GM13976 (cell line): ENCODE results near the gene PIERCE2.
"Not testable (repeated sequence)": the region's sequence is repeated elsewhere in the genome, so short reads cannot be mapped to it uniquely, and the experiment has no call there.

Experiments used
- DNase-seq: peaks from one replicate; pipeline ENCODE4 v3.0.0; 2012; ENCODE audit warnings: low spot score
- in situ Hi-C: fragments of 300-500 bp; cut with MboI; formaldehyde crosslinking; loops from one replicate; pipeline ENCODE4 v1.12.0; 2022; ENCODE audit warnings: low sequenced_read_pairs, mixed read lengths, inconsistent platforms; ENCODE audit not compliant: unreplicated experiment
- TF ChIP-seq, protein P1 (sequence below): IDR thresholded peaks from 2 replicates; pipeline ENCODE4 v1.5.1; 2012; ENCODE audit warnings: borderline replicate concordance, mild to moderate bottlenecking; ENCODE audit not compliant: insufficient read depth; ENCODE audit errors: extremely low read depth, missing control alignments, control extremely low read depth

PIERCE2 gene

GRCh38 chr15:55401786-55402246, 6.5 kb upstream of the PIERCE2 start:
- in situ Hi-C loops: no loop called here
- DNase-seq: no peak
- TF ChIP-seq, protein P1, sequence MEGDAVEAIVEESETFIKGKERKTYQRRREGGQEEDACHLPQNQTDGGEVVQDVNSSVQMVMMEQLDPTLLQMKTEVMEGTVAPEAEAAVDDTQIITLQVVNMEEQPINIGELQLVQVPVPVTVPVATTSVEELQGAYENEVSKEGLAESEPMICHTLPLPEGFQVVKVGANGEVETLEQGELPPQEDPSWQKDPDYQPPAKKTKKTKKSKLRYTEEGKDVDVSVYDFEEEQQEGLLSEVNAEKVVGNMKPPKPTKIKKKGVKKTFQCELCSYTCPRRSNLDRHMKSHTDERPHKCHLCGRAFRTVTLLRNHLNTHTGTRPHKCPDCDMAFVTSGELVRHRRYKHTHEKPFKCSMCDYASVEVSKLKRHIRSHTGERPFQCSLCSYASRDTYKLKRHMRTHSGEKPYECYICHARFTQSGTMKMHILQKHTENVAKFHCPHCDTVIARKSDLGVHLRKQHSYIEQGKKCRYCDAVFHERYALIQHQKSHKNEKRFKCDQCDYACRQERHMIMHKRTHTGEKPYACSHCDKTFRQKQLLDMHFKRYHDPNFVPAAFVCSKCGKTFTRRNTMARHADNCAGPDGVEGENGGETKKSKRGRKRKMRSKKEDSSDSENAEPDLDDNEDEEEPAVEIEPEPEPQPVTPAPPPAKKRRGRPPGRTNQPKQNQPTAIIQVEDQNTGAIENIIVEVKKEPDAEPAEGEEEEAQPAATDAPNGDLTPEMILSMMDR: no peak

DNA sequence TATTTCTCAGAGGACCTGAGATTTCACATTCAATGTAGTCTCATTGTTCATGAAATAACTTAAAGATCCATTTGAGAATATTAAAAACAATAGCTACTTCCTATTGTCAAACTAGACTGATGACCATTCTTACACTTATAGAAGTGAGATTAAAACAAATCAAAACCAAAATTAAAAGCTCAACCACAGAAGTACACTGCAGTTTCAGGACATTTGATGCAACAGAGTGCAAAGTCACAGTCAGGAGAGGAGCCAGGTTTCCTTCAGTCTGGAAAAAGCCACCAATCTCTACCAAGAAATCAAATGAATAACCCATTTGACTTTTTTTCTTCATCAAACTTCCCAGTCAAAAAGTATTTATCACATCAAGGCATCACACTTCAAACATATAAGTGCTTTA, 5.6 kb upstream of the PIERCE2 start:
- no peak for DNase-seq
- in situ Hi-C loops: no loop called here
- TF ChIP-seq, protein P1: no peak

DNA sequence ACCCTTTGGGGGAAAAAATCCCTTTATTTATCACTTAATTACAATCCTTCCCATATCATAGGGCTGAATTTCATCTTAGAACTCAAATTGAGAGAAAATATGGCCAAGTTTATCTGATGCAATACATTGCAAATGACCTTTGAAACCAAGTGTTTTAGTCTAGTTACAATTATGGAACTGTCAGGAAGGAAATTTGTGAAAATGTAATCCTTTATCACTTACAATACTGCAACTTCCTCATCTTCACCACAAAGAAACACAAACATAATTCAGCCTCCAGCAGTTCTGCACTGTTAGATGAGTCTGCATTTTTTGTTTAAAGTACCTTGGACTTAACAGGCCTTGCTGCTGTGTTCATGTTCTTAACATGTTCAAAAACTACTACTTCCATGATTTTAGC, 4.8 kb upstream of the PIERCE2 start:
- TF ChIP-seq, protein P1: no peak
- in situ Hi-C loops: no loop called here
- DNase-seq: peak; percentile 41

DNA sequence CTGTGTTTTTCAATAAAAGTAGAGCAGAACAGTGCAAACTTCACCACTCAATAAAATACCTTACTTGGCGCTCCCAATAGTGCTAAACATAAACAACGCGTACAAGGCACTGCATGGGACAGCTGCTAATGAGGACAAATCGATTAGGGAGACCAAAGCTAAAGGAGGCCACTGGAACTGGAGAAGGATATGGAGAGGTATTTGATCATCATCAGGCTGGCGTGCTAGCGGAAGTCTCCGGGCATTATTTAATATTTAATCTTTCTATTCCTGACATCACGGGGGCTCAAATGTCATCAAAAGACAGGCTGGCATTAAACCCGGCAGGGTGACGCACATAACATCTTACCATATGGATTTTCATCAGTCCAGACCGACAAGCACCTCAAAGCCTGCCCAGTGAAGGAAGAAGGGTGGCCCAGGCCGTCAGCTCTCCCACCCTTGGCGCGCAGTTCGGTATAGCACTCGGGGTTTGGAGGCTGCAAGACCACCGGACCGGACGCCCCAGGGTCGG, 740 bp upstream of the PIERCE2 start:
- TF ChIP-seq, protein P1: peak; percentile 3
- in situ Hi-C loops: no loop called here
- peak; percentile 31 for DNase-seq

GRCh38 chr15:55408976-55409375, 681 bp downstream of the PIERCE2 start:
- DNase-seq, in situ Hi-C loops: not testable (repeated sequence)

GRCh38 chr15:55417678-55418077, 9.4 kb downstream of the PIERCE2 start:
- DNase-seq, in situ Hi-C loops: not testable (repeated sequence)

DNA sequence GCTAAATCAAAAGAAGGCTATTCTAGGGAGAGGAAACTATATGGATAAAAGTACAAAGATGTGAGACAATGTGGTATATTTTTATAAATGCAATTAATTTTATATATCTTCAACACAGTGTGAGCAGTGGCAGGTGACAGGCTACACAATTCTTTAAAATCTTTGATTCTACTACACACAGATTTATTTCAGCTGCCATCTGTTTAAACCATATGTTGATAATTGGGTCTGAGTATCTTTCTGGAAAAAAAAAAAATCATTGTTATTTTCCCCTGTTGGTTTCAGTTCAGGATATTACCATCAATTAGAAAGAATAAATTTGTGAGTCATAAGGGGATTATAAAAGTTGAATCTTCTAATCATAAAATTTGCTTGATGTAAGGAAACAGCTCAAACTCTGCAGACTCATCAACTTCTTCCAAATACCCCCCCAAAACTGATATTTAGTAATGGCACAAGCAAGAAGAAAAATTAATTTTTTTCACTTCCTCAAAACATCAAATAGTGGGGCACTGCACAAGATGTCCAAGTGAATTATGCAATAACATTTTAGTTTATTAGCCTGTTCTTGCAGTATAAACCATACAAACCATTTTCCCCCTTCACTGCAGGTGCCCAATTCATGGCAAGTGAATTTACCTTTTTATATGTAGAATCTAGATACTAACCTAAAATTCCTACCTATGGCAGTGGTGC, 12.0 kb downstream of the PIERCE2 start:
- TF ChIP-seq, protein P1: no peak
- in situ Hi-C loops: no loop called here
- no peak for DNase-seq
